Smooth muscle cell (in vitro differentiated cells): Measurements from ENCODE around the gene PRTN3. TPM values are rescaled to one million over a fixed set of nuclear protein-coding genes. Genes with fewer than 3 reads are reported as not detected.

Experiments used
- DNase-seq: peaks from one replicate; lab custom pipeline; 2025; ENCODE audit not compliant: unreplicated experiment; lab: John Stamatoyannopoulos, UW
- H2AFZ ChIP-seq: fragments of 200-600 bp; sonication (generic); 2 replicates; pipeline ENCODE4 v1.6.0; 2016; ENCODE audit warnings: antibody characterized with exemption, low read depth, mild to moderate bottlenecking
- H3F3A ChIP-seq: fragments of 200-600 bp; sonication (generic); 2 replicates; pipeline ENCODE4 v1.6.0; 2017; ENCODE audit warnings: antibody characterized with exemption, low read depth
- H3K27ac ChIP-seq: fragments of 200-600 bp; sonication (generic); 2 replicates; pipeline ENCODE4 v1.5.1; 2016; ENCODE audit warnings: low read depth, mild to moderate bottlenecking
- H3K27me3 ChIP-seq: fragments of 200-600 bp; sonication (generic); 2 replicates; pipeline ENCODE4 v1.6.1; 2016; ENCODE audit warnings: low read depth, mild to moderate bottlenecking
- H3K36me3 ChIP-seq: fragments of 200-600 bp; sonication (generic); 2 replicates; pipeline ENCODE4 v1.5.1; 2016; ENCODE audit warnings: low read depth
- H3K4me1 ChIP-seq: fragments of 200-600 bp; sonication (generic); 2 replicates; pipeline ENCODE4 v1.5.1; 2016; ENCODE audit warnings: low read depth
- H3K4me2 ChIP-seq: fragments of 200-600 bp; sonication (generic); 2 replicates; pipeline ENCODE4 v1.6.0; 2016; ENCODE audit warnings: mild to moderate bottlenecking
- H3K4me3 ChIP-seq: fragments of 200-600 bp; sonication (generic); 2 replicates; pipeline ENCODE4 v1.5.1; 2016; ENCODE audit warnings: mild to moderate bottlenecking
- H3K79me2 ChIP-seq: fragments of 200-600 bp; sonication (generic); 2 replicates; pipeline ENCODE4 v1.6.0; 2016; ENCODE audit warnings: low read depth, mild to moderate bottlenecking
- H3K9ac ChIP-seq: fragments of 200-600 bp; sonication (generic); 2 replicates; pipeline ENCODE4 v1.6.0; 2016; ENCODE audit warnings: low read depth
- H3K9me3 ChIP-seq: fragments of 200-600 bp; sonication (generic); replicated peaks from 2 replicates; pipeline ENCODE4 v1.5.1; 2016; ENCODE audit warnings: low read depth
- H4K20me1 ChIP-seq: fragments of 200-600 bp; sonication (generic); 2 replicates; pipeline ENCODE4 v1.6.0; 2016; ENCODE audit warnings: low read depth
- WGBS: methylation state at CpG from one replicate; pipeline ENCODE4 v1.1.7; 2016; ENCODE audit warnings: low lambda C conversion rate; 5-methylcytosine and 5-hydroxymethylcytosine counted together
- polyA plus RNA-seq: library from polyadenylated mRNA; unstranded; fragments of >200 nt; fragmentation: Nextera tagmentation; extraction: Ambion mirVana; gene quantifications from 2 replicates; pipeline ENCODE4 v1.2.1, GENCODE V29; 2016
- total RNA-seq: library from RNA; depleted of rRNA; stranded (reverse); fragments of >200 nt; gene quantifications from 2 replicates; pipeline ENCODE4 v1.2.3, GENCODE V29; 2014
- TF ChIP-seq, protein P1 (sequence below): fragments of 200-600 bp; sonication (generic); IDR thresholded peaks from 2 replicates; pipeline ENCODE4 v1.5.1; 2017; ENCODE audit warnings: borderline replicate concordance, mild to moderate bottlenecking, antibody characterized with exemption; ENCODE audit not compliant: insufficient read depth, poor library complexity, severe bottlenecking

PRTN3 gene
- total and polyA plus RNA-seq, 2 experiments from 2014 or later: not detected

DNA sequence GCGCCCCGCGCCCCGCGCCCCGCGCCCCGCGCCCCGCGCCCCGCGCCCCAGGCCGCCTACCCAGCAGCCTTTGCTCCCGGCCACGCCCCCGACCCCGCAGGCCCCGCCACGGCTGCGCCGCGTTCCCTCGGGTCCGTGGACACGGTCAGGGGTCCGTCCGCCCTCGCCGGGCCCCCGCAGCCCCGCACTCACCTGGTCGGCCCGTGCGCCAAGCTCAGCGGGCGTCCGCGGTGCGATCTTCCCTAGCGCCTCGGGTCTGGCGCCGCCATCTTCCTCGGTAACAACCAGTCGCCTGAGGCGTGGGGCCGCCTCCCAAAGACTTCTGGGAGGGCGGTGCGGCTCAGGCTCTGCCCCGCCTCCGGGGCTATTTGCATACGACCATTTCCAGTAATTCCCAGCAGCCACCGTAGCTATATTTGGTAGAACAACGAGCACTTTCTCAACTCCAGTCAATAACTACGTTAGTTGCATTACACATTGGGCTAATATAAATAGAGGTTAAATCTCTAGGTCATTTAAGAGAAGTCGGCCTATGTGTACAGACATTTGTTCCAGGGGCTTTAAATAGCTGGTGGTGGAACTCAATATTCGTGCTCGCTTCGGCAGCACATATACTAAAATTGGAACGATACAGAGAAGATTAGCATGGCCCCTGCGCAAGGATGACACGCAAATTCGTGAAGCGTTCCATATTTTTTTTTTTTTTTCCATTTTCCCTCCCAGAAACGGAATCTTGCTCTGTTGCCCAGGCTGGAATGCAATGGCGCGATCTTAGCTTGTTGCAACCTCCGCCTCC is 52.3 kb downstream of the PRTN3 start, which contains the start of the genes MED16 and RNU6-9:
Gene MED16, minus strand, starts transcription at position 294 of the 796 bp plus-strand sequence. CDS start 2,056 bp downstream, outside the sequence.
Gene RNU6-9, plus strand, starts transcription at position 591 of the 796 bp plus-strand sequence.
- DNase-seq: peak; percentile 75
- peak within 1 kb of the TSS; percentile 97 for H3K4me3 ChIP-seq
- 2% methylated on average over 39 of the region's 69 CpGs for whole genome bisulfite sequencing
- peak within 1 kb of the TSS; percentile 94 for H2AFZ ChIP-seq
- H3K9ac ChIP-seq: peak within 1 kb of the TSS; percentile 95
- H3K9me3 ChIP-seq: no peaks in the 10 kb centered on the region
- H3K4me2 ChIP-seq: peak within 1 kb of the TSS; percentile 97
- H3F3A ChIP-seq: peaks cover 5% of the 10 kb centered on the region
- TF ChIP-seq, protein P1, sequence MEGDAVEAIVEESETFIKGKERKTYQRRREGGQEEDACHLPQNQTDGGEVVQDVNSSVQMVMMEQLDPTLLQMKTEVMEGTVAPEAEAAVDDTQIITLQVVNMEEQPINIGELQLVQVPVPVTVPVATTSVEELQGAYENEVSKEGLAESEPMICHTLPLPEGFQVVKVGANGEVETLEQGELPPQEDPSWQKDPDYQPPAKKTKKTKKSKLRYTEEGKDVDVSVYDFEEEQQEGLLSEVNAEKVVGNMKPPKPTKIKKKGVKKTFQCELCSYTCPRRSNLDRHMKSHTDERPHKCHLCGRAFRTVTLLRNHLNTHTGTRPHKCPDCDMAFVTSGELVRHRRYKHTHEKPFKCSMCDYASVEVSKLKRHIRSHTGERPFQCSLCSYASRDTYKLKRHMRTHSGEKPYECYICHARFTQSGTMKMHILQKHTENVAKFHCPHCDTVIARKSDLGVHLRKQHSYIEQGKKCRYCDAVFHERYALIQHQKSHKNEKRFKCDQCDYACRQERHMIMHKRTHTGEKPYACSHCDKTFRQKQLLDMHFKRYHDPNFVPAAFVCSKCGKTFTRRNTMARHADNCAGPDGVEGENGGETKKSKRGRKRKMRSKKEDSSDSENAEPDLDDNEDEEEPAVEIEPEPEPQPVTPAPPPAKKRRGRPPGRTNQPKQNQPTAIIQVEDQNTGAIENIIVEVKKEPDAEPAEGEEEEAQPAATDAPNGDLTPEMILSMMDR: no peak
- H3K4me1 ChIP-seq: no peaks in the 10 kb centered on the region
- peak within 1 kb of the TSS; percentile 96 for H3K27ac ChIP-seq
- H4K20me1 ChIP-seq: peaks cover 8% of the 10 kb centered on the region
- H3K27me3 ChIP-seq: no peaks in the 10 kb centered on the region
- peaks cover 16% of the 10 kb centered on the region for H3K79me2 ChIP-seq
- H3K36me3 ChIP-seq: no peaks in the 10 kb centered on the region

DNA sequence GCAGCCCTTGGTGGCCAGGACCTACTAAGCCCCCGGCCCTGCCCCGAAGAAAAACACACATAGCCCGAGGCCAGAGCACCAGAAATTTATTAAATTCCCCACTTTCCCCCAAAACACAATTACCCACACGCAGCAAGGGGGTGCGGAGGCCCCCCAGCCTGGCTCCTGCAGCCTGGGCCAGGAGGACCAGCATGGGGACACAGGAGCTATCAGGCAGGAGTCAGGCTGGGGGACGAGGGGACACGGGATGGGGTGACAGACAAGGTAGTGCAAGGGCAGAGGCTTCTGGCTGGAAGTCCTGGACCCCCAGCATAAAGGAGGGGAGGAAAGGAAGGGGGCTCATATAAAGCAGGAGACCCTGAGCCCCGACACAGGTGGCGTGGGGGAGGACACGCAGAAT is 55.6 kb downstream of the PRTN3 start:
- TF ChIP-seq, protein P1: no peak
- Histone ChIP-seq H3K4me2 (no peak overlapping the region), H3K9ac (no peak overlapping the region), H3K36me3 (no peaks in the 10 kb centered on the region), H3K79me2 (peaks cover 8% of the 10 kb centered on the region), H3K9me3 (no peaks in the 10 kb centered on the region), H3K27ac (no peak overlapping the region), H3K4me1 (no peaks in the 10 kb centered on the region), H3F3A (peaks cover 5% of the 10 kb centered on the region), H3K27me3 (no peaks in the 10 kb centered on the region), H3K4me3 (no peak overlapping the region), H4K20me1 (peaks cover 27% of the 10 kb centered on the region), H2AFZ (no peak overlapping the region)
- DNase-seq: no peak
- WGBS: 85% methylated on average over 10 of the region's 10 CpGs

DNA sequence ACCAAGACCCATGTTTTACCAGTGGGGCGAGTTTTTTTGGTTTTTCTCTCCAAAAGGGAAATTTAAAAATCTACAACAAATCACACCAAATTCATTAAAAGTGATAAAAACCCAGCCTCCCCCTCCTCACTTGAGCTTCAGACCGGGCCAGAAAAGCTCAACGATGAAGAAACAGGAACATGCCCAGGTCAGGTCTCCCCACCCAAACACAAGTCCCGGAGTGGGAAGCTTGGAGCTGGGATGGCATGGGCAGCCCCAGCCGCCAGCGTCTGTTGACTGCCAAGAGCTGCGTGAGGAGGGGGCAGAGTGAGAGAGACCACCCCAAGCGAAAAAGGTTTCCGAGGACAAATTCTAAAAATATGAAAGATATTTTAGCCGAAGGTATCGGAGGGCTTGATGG is 56.2 kb downstream of the PRTN3 start:
- Histone ChIP-seq H3K79me2 (peaks cover 6% of the 10 kb centered on the region), H3K36me3 (no peaks in the 10 kb centered on the region), H3K4me2 (no peak overlapping the region), H2AFZ (no peak overlapping the region), H3K27ac (no peak overlapping the region), H3K4me1 (no peaks in the 10 kb centered on the region), H3F3A (peaks cover 5% of the 10 kb centered on the region), H4K20me1 (peaks cover 32% of the 10 kb centered on the region), H3K27me3 (no peaks in the 10 kb centered on the region), H3K9ac (no peak overlapping the region), H3K4me3 (no peak overlapping the region), H3K9me3 (no peaks in the 10 kb centered on the region)
- 96% methylated on average over 11 of the region's 11 CpGs for WGBS
- no peak for DNase-seq
- TF ChIP-seq, protein P1: no peak
